Ascending aorta (tissue), 2 donors: Measurements from ENCODE around the gene MACF1. TPM values are rescaled to one million over a fixed set of nuclear protein-coding genes. Genes with fewer than 3 reads are reported as not detected.

Experiments used
- DNase-seq, 2 donors: peaks; one replicate each; pipeline ENCODE4 v3.0.0-alpha.2; 2019; ENCODE audit warnings: low spot score in 2 of 2
- H3K27ac ChIP-seq, 2 donors: fragments of 200-600 bp; sonication (generic); one replicate each; pipeline ENCODE4 v1.5.1; 2016 to 2017; ENCODE audit warnings: mild to moderate bottlenecking in 1 of 2
- H3K27me3 ChIP-seq: fragments of 200-600 bp; sonication (generic); one replicate; pipeline ENCODE4 v1.5.1; 2017
- H3K36me3 ChIP-seq, 2 donors: fragments of 200-600 bp; sonication (generic); one replicate each; pipeline ENCODE4 v1.5.1; 2016
- H3K4me1 ChIP-seq, 2 donors: fragments of 200-600 bp; sonication (generic); one replicate each; pipeline ENCODE4 v1.5.1; 2016 to 2017; ENCODE audit warnings: mild to moderate bottlenecking in 1 of 2
- H3K4me3 ChIP-seq, 2 donors: fragments of 200-600 bp; sonication (generic); one replicate each; pipeline ENCODE4 v1.5.1; 2016 to 2017; ENCODE audit warnings: mild to moderate bottlenecking in 1 of 2
- H3K9me3 ChIP-seq, 2 donors: fragments of 200-600 bp; sonication (generic); one replicate each; pipeline ENCODE4 v1.5.1; 2016
- CTCF ChIP-seq, 3 experiments: fragments of 200-600 bp in 2 of 3; fragments of 450-650 bp in 1 of 3; sonication (generic) in 2 of 3; IDR thresholded peaks; one replicate each; pipeline ENCODE4 v1.5.1; 2016 to 2019; ENCODE audit warnings: antibody characterized with exemption in 3 of 3, mild to moderate bottlenecking in 1 of 3, moderate library complexity in 1 of 3
- intact Hi-C: fragments of 100-400 bp; cut with DNase I; formaldehyde crosslinking; loops from one replicate; pipeline ENCODE4 v1.15.1; 2023
- total RNA-seq: library from RNA; depleted of rRNA; stranded (reverse); fragments of >200 nt; gene quantifications from one replicate; pipeline ENCODE4 v1.1.0, GENCODE V29; 2016

Gene MACF1
- total RNA-seq, 1 donor from 2014 or later: 279 TPM

GRCh38 chr1:39167632-39168209 lies 36.8 kb upstream of the MACF1 start:
- intact Hi-C loops: no loop called here
- Histone ChIP-seq H3K9me3 (no peaks in the 10 kb centered on the region), H3K4me1 (peaks cover under 1 to 16% of the 10 kb centered on the region in 2 donors)

GRCh38 chr1:39168301-39169080 lies 36.0 kb upstream of the MACF1 start:
- TF ChIP-seq CTCF (IDR thresholded peaks at IDR 0.05): no peak
- no peaks in the 10 kb centered on the region for H3K36me3 ChIP-seq
- intact Hi-C loops: no loop called here
- no peak overlapping the region for H3K4me3 ChIP-seq
- DNase-seq: no peak
- H3K4me1 ChIP-seq: peaks cover 3 to 21% of the 10 kb centered on the region in 2 donors
- no peaks in the 10 kb centered on the region for H3K9me3 ChIP-seq
- no peak overlapping the region for H3K27ac ChIP-seq
- H3K27me3 ChIP-seq: no peaks in the 10 kb centered on the region

More at GRCh38 chr1:39167632-39168209, 36.8 kb upstream of the MACF1 start:
- Histone ChIP-seq H3K36me3 (no peaks in the 10 kb centered on the region), H3K4me3 (no peak overlapping the region), H3K27me3 (no peaks in the 10 kb centered on the region), H3K27ac (no peak overlapping the region)
- TF ChIP-seq CTCF (IDR thresholded peaks at IDR 0.05): no peak
- DNase-seq: no peak

- intact Hi-C loops: no loop called here
Measured at GRCh38 chr1:39170731-39171667, 33.5 kb upstream of the MACF1 start.

GRCh38 chr1:39173119-39173994 lies 31.1 kb upstream of the MACF1 start:
- TF ChIP-seq CTCF (IDR thresholded peaks at IDR 0.05): peak in 1 of 3 experiments; percentile 38
- Histone ChIP-seq H3K4me3 (peak overlapping the region in 1 of 2 donors; percentile 35), H3K27me3 (no peaks in the 10 kb centered on the region), H3K36me3 (no peaks in the 10 kb centered on the region), H3K9me3 (no peaks in the 10 kb centered on the region), H3K27ac (peak overlapping the region; percentile 61 to 79), H3K4me1 (peaks cover 13 to 40% of the 10 kb centered on the region in 2 donors)
- no peak for DNase-seq
- intact Hi-C loops: no loop called here

More at GRCh38 chr1:39170731-39171667, 33.5 kb upstream of the MACF1 start:
- H3K9me3 ChIP-seq: no peaks in the 10 kb centered on the region
- H3K4me1 ChIP-seq: peaks cover 11 to 40% of the 10 kb centered on the region in 2 donors
- no peaks in the 10 kb centered on the region for H3K27me3 ChIP-seq
- no peak for TF ChIP-seq CTCF (IDR thresholded peaks at IDR 0.05)
- no peak overlapping the region for H3K27ac ChIP-seq
- H3K36me3 ChIP-seq: no peaks in the 10 kb centered on the region
- H3K4me3 ChIP-seq: no peak overlapping the region
- no peak for DNase-seq

- Histone ChIP-seq H3K27ac (peak overlapping the region; percentile 61 to 79), H3K36me3 (no peaks in the 10 kb centered on the region), H3K9me3 (no peaks in the 10 kb centered on the region), H3K4me1 (peaks cover 14 to 47% of the 10 kb centered on the region in 2 donors), H3K4me3 (peak overlapping the region in 1 of 2 donors; percentile 35), H3K27me3 (no peaks in the 10 kb centered on the region)
- no peak for TF ChIP-seq CTCF (IDR thresholded peaks at IDR 0.05)
- intact Hi-C loops: no loop called here
- no peak for DNase-seq
Measured at GRCh38 chr1:39173995-39174380, 30.5 kb upstream of the MACF1 start.
